GM13976 (cell line): ENCODE data around the gene ELF2.
"Not testable (repeated sequence)": the region's sequence is repeated elsewhere in the genome, so short reads cannot be mapped to it uniquely, and the experiment has no call there.

Experiments used
- DNase-seq: peaks from one replicate; pipeline ENCODE4 v3.0.0; 2012; ENCODE audit warnings: low spot score
- in situ Hi-C: fragments of 300-500 bp; cut with MboI; formaldehyde crosslinking; loops from one replicate; pipeline ENCODE4 v1.12.0; 2022; ENCODE audit warnings: low sequenced_read_pairs, mixed read lengths, inconsistent platforms; ENCODE audit not compliant: unreplicated experiment
- TF ChIP-seq, protein P1 (sequence below): IDR thresholded peaks from 2 replicates; pipeline ENCODE4 v1.5.1; 2012; ENCODE audit warnings: borderline replicate concordance, mild to moderate bottlenecking; ENCODE audit not compliant: insufficient read depth; ENCODE audit errors: extremely low read depth, missing control alignments, control extremely low read depth

Gene ELF2

DNA sequence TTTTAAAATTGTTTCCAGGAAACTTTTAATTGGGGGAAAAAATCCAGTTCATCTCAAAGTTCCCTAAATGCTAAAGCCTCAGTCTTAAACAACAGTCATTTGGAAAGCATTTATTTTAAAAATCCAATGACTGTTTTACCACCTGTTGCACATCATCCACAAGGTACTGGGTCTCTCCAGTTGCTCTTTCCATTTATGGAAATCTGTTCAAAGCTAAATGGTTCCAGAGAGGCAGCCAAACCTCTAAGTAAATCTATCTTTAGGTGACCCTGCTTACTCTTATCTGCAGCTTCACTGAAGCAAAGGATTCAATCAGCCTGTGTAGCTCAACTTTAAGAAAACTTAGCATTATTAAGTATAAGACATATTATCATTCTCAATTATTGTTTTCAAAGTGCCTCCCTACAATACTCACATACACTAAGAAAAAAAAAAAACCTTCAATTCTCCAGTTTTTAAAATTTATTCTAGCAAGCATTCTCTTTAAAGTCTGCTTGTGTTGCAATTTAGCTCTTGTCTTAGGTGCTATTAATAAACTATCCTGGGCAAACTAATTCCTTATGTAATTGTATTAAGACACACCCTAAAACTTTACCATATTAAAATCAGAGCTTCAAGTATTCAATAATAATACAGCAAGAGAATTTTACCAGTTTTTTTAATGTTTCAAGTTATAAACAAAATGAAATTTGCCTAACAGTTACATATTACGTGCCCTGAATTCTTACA lies 100.8 kb downstream of the ELF2 start:
- no peak for DNase-seq
- TF ChIP-seq, protein P1, sequence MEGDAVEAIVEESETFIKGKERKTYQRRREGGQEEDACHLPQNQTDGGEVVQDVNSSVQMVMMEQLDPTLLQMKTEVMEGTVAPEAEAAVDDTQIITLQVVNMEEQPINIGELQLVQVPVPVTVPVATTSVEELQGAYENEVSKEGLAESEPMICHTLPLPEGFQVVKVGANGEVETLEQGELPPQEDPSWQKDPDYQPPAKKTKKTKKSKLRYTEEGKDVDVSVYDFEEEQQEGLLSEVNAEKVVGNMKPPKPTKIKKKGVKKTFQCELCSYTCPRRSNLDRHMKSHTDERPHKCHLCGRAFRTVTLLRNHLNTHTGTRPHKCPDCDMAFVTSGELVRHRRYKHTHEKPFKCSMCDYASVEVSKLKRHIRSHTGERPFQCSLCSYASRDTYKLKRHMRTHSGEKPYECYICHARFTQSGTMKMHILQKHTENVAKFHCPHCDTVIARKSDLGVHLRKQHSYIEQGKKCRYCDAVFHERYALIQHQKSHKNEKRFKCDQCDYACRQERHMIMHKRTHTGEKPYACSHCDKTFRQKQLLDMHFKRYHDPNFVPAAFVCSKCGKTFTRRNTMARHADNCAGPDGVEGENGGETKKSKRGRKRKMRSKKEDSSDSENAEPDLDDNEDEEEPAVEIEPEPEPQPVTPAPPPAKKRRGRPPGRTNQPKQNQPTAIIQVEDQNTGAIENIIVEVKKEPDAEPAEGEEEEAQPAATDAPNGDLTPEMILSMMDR, result no peak
- in situ Hi-C loops, result no loop called here

DNA sequence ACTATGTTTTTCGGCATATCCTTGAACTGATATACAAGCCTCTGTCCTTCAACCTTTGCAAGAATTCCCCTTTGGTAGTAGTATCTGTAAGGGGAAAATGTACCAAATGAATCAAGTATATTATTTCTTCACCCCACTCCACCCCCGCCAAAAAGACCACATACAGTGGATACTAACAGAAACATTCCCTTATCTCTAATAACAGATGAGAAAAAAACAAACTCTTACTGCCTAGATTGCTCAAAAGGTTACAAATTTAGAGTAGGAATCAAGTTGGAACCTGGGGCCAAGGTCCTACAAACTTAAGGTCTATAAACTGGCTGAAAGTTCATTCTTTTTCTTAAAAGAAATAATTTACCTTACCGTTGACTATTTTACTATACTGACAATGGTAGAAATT lies 116.4 kb downstream of the ELF2 start:
- TF ChIP-seq, protein P1, result no peak
- in situ Hi-C loops, result no loop called here

DNA sequence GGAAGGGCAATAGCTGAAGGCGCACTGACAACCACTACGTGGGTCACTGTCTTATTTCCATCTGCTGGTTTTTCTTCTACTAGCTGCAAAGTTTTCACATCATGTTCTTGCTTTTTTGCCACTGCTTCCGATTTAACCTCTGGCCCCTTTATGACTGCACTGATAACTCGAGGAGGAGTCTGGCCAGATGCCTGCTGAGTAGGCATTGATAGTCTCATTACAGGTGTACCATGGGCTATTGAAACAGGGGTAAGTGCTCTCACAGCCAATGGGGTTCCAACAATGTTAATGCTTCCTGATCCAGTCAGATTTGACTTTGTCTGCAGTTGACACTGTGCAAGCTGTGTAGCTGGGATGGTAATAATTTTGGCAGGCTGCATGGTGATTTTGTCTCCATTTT lies 118.0 kb downstream of the ELF2 start:
- DNase-seq, in situ Hi-C loops: not testable (repeated sequence)

More for the DNA sequence above, 116.4 kb downstream of the ELF2 start:
- DNase-seq, result no peak

DNA sequence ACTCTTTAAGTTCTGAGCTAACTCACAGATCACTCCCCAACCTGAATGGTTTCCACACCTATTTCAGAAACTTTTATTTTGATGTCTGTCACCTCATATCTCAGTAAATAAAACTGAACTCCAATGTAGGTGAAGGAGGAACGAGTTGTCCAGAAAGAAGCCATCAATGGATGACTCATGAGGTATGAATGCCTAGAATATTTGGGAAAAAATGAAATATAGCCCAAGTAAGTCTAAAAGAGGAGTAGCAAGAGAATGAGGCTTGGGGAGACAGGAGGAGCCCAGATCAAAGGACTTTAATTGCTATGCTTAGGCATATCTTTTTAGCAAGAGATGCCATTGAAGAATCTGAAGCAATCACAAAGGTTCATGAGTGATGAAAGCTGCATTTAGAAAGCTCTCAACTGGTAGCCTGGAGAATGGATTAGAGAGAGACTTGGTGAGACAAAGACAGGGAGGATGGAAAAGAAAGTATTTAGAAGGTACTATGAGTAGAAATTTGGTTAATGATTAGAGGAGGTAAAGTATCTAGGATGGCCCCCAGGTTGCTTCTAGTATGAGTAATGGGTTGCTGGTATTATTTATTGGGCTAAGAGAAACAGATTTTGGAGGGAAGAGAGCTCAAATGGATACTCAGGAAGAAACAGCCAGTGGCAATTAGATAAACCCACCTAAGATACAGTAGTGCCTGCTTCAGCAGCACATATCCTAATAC lies 122.1 kb downstream of the ELF2 start:
- DNase-seq, result no peak
- in situ Hi-C loops, result no loop called here

DNA sequence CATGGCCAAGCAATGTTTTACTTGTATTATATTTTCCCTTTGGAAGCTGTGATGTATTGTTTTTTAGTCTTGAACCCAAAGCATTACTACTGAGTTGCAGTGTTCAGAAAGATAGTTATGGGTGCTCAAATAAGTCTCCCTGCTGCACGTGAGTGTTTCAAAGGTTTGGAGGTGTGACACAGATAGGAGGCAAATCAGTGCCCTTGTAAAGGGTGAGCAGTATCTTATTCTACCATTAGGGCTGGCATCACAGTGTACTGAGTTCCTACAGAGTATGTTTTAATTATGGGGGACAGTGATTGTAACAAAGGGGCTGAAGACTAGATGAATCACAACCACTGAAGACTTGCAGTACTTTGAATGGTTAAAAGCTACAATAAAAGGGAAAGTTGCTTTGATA lies 123.1 kb downstream of the ELF2 start:
- in situ Hi-C loops, result no loop called here

More for the DNA sequence above, 122.1 kb downstream of the ELF2 start:
- TF ChIP-seq, protein P1, result no peak

DNA sequence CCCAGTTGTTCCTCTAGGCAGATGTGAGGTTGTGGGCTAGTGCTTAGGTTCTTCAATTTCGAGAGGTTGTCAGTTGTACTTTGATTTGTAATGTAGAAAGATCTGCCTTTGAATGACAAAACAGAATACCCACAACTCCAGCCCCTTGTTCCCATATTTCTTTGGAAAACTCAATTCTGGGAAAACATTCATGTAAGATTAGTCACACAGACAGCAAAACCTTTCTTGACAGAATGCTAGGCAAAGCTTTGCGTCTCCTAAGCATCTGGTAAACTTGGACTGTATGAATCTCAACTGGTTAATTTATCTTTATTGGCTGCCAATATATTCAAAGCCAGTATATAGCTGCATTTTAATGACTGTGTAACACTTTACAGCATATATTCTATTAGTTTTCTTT lies 126.6 kb downstream of the ELF2 start:
- TF ChIP-seq, protein P1, result no peak
- no peak for DNase-seq
- in situ Hi-C loops, result no loop called here

More for the DNA sequence above, 123.1 kb downstream of the ELF2 start:
- TF ChIP-seq, protein P1, result no peak
- no peak for DNase-seq

DNA sequence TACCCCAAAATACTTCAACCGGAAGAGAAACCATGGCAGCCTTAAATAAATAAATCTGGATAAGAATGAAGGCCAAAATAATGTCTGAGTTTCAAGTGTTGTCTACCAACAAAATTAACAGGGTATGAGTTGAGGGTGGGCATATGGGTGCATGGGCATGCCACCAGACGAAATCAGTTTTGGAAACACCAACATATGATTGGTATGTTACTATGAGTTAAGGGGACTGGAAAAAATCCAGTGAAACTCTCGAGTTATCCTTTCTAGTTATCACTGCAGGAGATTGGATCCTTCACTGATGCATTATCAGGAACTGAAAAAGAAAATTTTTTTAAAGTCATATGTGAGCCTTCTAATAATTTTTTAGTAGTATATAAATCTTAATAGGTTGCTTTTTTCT lies 129.0 kb downstream of the ELF2 start:
- no peak for DNase-seq
- TF ChIP-seq, protein P1, result no peak
- in situ Hi-C loops, result no loop called here
